ENCODE data around the gene CCDC137.

DNA sequence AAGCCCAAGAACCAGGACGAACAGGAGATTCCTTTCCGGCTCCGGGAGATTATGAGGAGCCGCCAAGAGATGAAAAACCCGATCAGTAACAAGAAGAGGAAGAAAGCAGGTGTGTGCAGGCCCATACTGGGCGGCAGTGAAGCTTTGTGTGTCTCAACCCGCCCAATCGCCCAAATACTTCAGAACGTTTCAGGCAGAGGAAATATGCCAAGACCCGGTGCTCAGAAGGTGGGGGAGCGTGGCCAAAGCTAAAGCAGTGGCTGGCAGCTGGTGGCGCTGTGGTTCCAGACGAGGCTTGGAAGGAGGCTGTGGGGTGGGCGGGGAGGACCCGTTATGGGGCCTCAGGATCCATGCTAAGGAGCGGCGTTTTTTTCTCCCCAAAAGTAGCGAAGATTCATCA lies 1.2 kb downstream of the CCDC137 start:
- TF ChIP-seq EZH2 (IDR thresholded peaks at IDR 0.05; ENCODE audit: borderline replicate concordance, insufficient read depth, low read length, poor library complexity, severe bottlenecking) = no peak
- no peak for TF ChIP-seq SMC3 (conservative IDR thresholded peaks at IDR 0.05; ENCODE audit: poor library complexity)
- TF ChIP-seq RAD21 (conservative IDR thresholded peaks at IDR 0.05) = no peak
- no peak for TF ChIP-seq REST (IDR thresholded peaks at IDR 0.05; ENCODE audit: borderline replicate concordance)
- no peak for TF ChIP-seq TAF1 (IDR thresholded peaks at IDR 0.05; ENCODE audit: low read depth)
- TF ChIP-seq CTCF (IDR thresholded peaks at IDR 0.05; ENCODE audit: poor library complexity, severe bottlenecking) = no peak
- no peak for TF ChIP-seq EP300 (conservative IDR thresholded peaks at IDR 0.05; ENCODE audit: poor library complexity, severe bottlenecking)
- no peak for TF ChIP-seq POLR2AphosphoS5 (IDR thresholded peaks at IDR 0.05)
